Measurements from ENCODE around the gene VWA8.
"Not testable (repeated sequence)": the region's sequence is repeated elsewhere in the genome, so short reads cannot be mapped to it uniquely, and the experiment has no call there.

The VWA8 gene

GRCh38 chr13:41969072-41969471 lies 8.2 kb upstream of the VWA8 start:
- H3K4me3 ChIP-seq (ENCODE audit: low read depth, low read length), result no peak overlapping the region

- no peak overlapping the region for H3K4me3 ChIP-seq (ENCODE audit: low read depth, low read length)
Observed at GRCh38 chr13:41966671-41967070, 5.8 kb upstream of the VWA8 start.

- no peak overlapping the region for H3K4me3 ChIP-seq (ENCODE audit: low read depth, low read length)
Observed at GRCh38 chr13:41962994-41963393, 2.1 kb upstream of the VWA8 start.

- H3K4me3 ChIP-seq (ENCODE audit: low read depth, low read length), result peak overlapping the region; percentile 84
Observed at GRCh38 chr13:41961466-41961760, 504 bp upstream of the VWA8 start.

GRCh38 chr13:41960211-41960636 lies 685 bp downstream of the VWA8 start:
- H3K4me3 ChIP-seq (ENCODE audit: low read depth, low read length), result peak overlapping the region; percentile 84

- H3K4me3 ChIP-seq (ENCODE audit: low read depth, low read length), result no peak overlapping the region
Observed at GRCh38 chr13:41956272-41956671, 4.6 kb downstream of the VWA8 start.

- no peak overlapping the region for H3K4me3 ChIP-seq (ENCODE audit: low read depth, low read length)
Observed at GRCh38 chr13:41955605-41956004, 5.3 kb downstream of the VWA8 start.

GRCh38 chr13:41954226-41954625 lies 6.7 kb downstream of the VWA8 start:
- no peak overlapping the region for H3K4me3 ChIP-seq (ENCODE audit: low read depth, low read length)

- H3K4me3 ChIP-seq (ENCODE audit: low read depth, low read length), result no peak overlapping the region
Observed at GRCh38 chr13:41952749-41953148, 8.2 kb downstream of the VWA8 start.

- not testable (repeated sequence) for H3K4me3 ChIP-seq (ENCODE audit: low read depth, low read length)
Observed at GRCh38 chr13:41949104-41949503, 11.8 kb downstream of the VWA8 start.

GRCh38 chr13:41945926-41946325 lies 15.0 kb downstream of the VWA8 start:
- H3K4me3 ChIP-seq (ENCODE audit: low read depth, low read length), result no peak overlapping the region

- H3K4me3 ChIP-seq (ENCODE audit: low read depth, low read length), result no peak overlapping the region
Observed at GRCh38 chr13:41944635-41945397, 16.1 kb downstream of the VWA8 start.

GRCh38 chr13:41944229-41944628 lies 16.7 kb downstream of the VWA8 start:
- H3K4me3 ChIP-seq (ENCODE audit: low read depth, low read length), result no peak overlapping the region

- no peak overlapping the region for H3K4me3 ChIP-seq (ENCODE audit: low read depth, low read length)
Observed at GRCh38 chr13:41942462-41943094, 18.3 kb downstream of the VWA8 start.

- no peak overlapping the region for H3K4me3 ChIP-seq (ENCODE audit: low read depth, low read length)
Observed at GRCh38 chr13:41941174-41941573, 19.7 kb downstream of the VWA8 start.

GRCh38 chr13:41939398-41939797 lies 21.5 kb downstream of the VWA8 start:
- no peak overlapping the region for H3K4me3 ChIP-seq (ENCODE audit: low read depth, low read length)

- H3K4me3 ChIP-seq (ENCODE audit: low read depth, low read length), result no peak overlapping the region
Observed at GRCh38 chr13:41938918-41939317, 22.0 kb downstream of the VWA8 start.

GRCh38 chr13:41937388-41937787 lies 23.5 kb downstream of the VWA8 start:
- H3K4me3 ChIP-seq (ENCODE audit: low read depth, low read length), result no peak overlapping the region

- no peak overlapping the region for H3K4me3 ChIP-seq (ENCODE audit: low read depth, low read length)
Observed at GRCh38 chr13:41935501-41935900, 25.4 kb downstream of the VWA8 start.

GRCh38 chr13:41934994-41935393 lies 25.9 kb downstream of the VWA8 start:
- no peak overlapping the region for H3K4me3 ChIP-seq (ENCODE audit: low read depth, low read length)

GRCh38 chr13:41934120-41934519 lies 26.8 kb downstream of the VWA8 start:
- no peak overlapping the region for H3K4me3 ChIP-seq (ENCODE audit: low read depth, low read length)

GRCh38 chr13:41931337-41931736 lies 29.6 kb downstream of the VWA8 start:
- no peak overlapping the region for H3K4me3 ChIP-seq (ENCODE audit: low read depth, low read length)

GRCh38 chr13:41930154-41930553 lies 30.8 kb downstream of the VWA8 start:
- no peak overlapping the region for H3K4me3 ChIP-seq (ENCODE audit: low read depth, low read length)

Measured in iPS-11a (cell line).